Endothelial cell (in vitro differentiated cells): ENCODE data around the gene CCDC86. TPM values are rescaled to one million over a fixed set of nuclear protein-coding genes. Genes with fewer than 3 reads are reported as not detected.

Source experiments
- DNase-seq: peaks from one replicate; pipeline ENCODE4 v3.0.0; 2021; ENCODE audit warnings: low spot score
- H3K27ac Mint-ChIP-seq: one replicate; pipeline ENCODE4 v1.8.0; 2021; ENCODE audit warnings: mixed read lengths, inconsistent platforms; ENCODE audit not compliant: unreplicated experiment
- H3K27me3 Mint-ChIP-seq: one replicate; pipeline ENCODE4 v1.8.0; 2021; ENCODE audit warnings: mild to moderate bottlenecking, moderate library complexity, mixed read lengths, inconsistent platforms; ENCODE audit not compliant: unreplicated experiment
- H3K36me3 Mint-ChIP-seq: one replicate; pipeline ENCODE4 v1.8.0; 2021; ENCODE audit warnings: mild to moderate bottlenecking, low read depth, mixed read lengths, inconsistent platforms; ENCODE audit not compliant: unreplicated experiment
- H3K4me1 Mint-ChIP-seq: one replicate; pipeline ENCODE4 v1.8.0; 2021; ENCODE audit warnings: mild to moderate bottlenecking, mixed read lengths, inconsistent platforms; ENCODE audit not compliant: unreplicated experiment
- H3K4me3 Mint-ChIP-seq: one replicate; pipeline ENCODE4 v1.8.0; 2021; ENCODE audit warnings: mild to moderate bottlenecking, mixed read lengths, inconsistent platforms; ENCODE audit not compliant: unreplicated experiment
- H3K9me3 Mint-ChIP-seq: one replicate; pipeline ENCODE4 v1.8.0; 2021; ENCODE audit warnings: mixed read lengths, inconsistent platforms; ENCODE audit not compliant: unreplicated experiment
- CTCF ChIP-seq: fragments of 200-600 bp; sonication (generic); IDR thresholded peaks from one replicate; pipeline ENCODE4 v1.5.0; 2021; ENCODE audit warnings: antibody characterized with exemption; ENCODE audit not compliant: unreplicated experiment
- total RNA-seq: library from RNA; stranded (reverse); fragmentation: NEBNext Ultra II Directional; extraction: Animal tissue kit (Norgen Biotek cat#: 25700); gene quantifications from one replicate; pipeline ENCODE4 v1.2.1, GENCODE V29; 2021; ENCODE audit not compliant: unreplicated experiment

The CCDC86 gene
- total RNA-seq, 1 donor from 2014 or later: 15.5 TPM

GRCh38 chr11:60836866-60837515, 4.9 kb upstream of the CCDC86 start:
- H3K27ac Mint-ChIP-seq: no peak overlapping the region
- no peaks in the 10 kb centered on the region for H3K9me3 Mint-ChIP-seq
- peaks cover 19% of the 10 kb centered on the region for H3K4me1 Mint-ChIP-seq
- peaks cover 5% of the 10 kb centered on the region for H3K36me3 Mint-ChIP-seq
- TF ChIP-seq CTCF: no peak
- peaks cover 8% of the 10 kb centered on the region for H3K27me3 Mint-ChIP-seq
- DNase-seq: no peak
- H3K4me3 Mint-ChIP-seq: peak overlapping the region; percentile 11

GRCh38 chr11:60838132-60838531, 3.8 kb upstream of the CCDC86 start:
- peaks cover 8% of the 10 kb centered on the region for H3K27me3 Mint-ChIP-seq
- H3K9me3 Mint-ChIP-seq: no peaks in the 10 kb centered on the region
- no peak overlapping the region for H3K27ac Mint-ChIP-seq
- H3K4me1 Mint-ChIP-seq: peaks cover 23% of the 10 kb centered on the region
- DNase-seq: peak; percentile 21
- peaks cover 5% of the 10 kb centered on the region for H3K36me3 Mint-ChIP-seq
- H3K4me3 Mint-ChIP-seq: no peak overlapping the region
- peak; percentile 43 for TF ChIP-seq CTCF

- Mint-ChIP-seq H3K4me1 (peaks cover 35% of the 10 kb centered on the region), H3K9me3 (no peaks in the 10 kb centered on the region), H3K36me3 (peaks cover 8% of the 10 kb centered on the region), H3K27me3 (peaks cover 8% of the 10 kb centered on the region), H3K27ac (peak overlapping the region; percentile 70), H3K4me3 (peak overlapping the region; percentile 84)
- DNase-seq: no peak
- no peak for TF ChIP-seq CTCF
Measured at GRCh38 chr11:60840470-60841430, 1.2 kb upstream of the CCDC86 start.

- DNase-seq: peak; percentile 23
- peaks cover 9% of the 10 kb centered on the region for H3K27me3 Mint-ChIP-seq
- H3K27ac Mint-ChIP-seq: no peak overlapping the region
- no peak for TF ChIP-seq CTCF
- no peaks in the 10 kb centered on the region for H3K9me3 Mint-ChIP-seq
- H3K4me3 Mint-ChIP-seq: peak overlapping the region; percentile 87
- peaks cover 33% of the 10 kb centered on the region for H3K4me1 Mint-ChIP-seq
- peaks cover 8% of the 10 kb centered on the region for H3K36me3 Mint-ChIP-seq
Measured at GRCh38 chr11:60842668-60843600, 1.0 kb downstream of the CCDC86 start.
